HUES48 (cell line): ENCODE data around the gene S1PR4.

Experiments used
- H3K27ac ChIP-seq: one replicate; pipeline ENCODE4 v1.7.0; 2013; ENCODE audit warnings: low read depth, low read length, inconsistent platforms
- H3K27me3 ChIP-seq: 2 replicates; pipeline ENCODE4 v1.6.1; 2013; ENCODE audit warnings: mild to moderate bottlenecking, low read length; ENCODE audit not compliant: control insufficient read depth, insufficient read depth
- H3K36me3 ChIP-seq: 2 replicates; pipeline ENCODE4 v1.6.1; 2013; ENCODE audit warnings: low read length; ENCODE audit not compliant: control insufficient read depth, insufficient read depth
- H3K4me1 ChIP-seq: 2 replicates; pipeline ENCODE4 v1.6.1; 2013; ENCODE audit warnings: mild to moderate bottlenecking, low read length; ENCODE audit not compliant: control insufficient read depth, insufficient read depth
- H3K4me3 ChIP-seq: 2 replicates; pipeline ENCODE4 v1.5.1; 2013; ENCODE audit warnings: mild to moderate bottlenecking, low read depth, low read length
- H3K9ac ChIP-seq: 2 replicates; pipeline ENCODE4 v1.6.1; 2013; ENCODE audit warnings: mild to moderate bottlenecking, low read depth, low read length, moderate library complexity
- H3K9me3 ChIP-seq: 2 replicates; pipeline ENCODE4 v1.6.1; 2013; ENCODE audit warnings: low read length; ENCODE audit not compliant: control insufficient read depth, insufficient read depth

Gene S1PR4

GRCh38 chr19:3142781-3143337, 35.7 kb upstream of the S1PR4 start:
- Histone ChIP-seq H3K9ac (no peak overlapping the region), H3K27me3 (no peaks in the 10 kb centered on the region), H3K4me3 (no peak overlapping the region), H3K9me3 (no peaks in the 10 kb centered on the region), H3K36me3 (no peaks in the 10 kb centered on the region), H3K4me1 (no peaks in the 10 kb centered on the region), H3K27ac (no peak overlapping the region)

- Histone ChIP-seq H3K4me3 (no peak overlapping the region), H3K4me1 (no peaks in the 10 kb centered on the region), H3K36me3 (no peaks in the 10 kb centered on the region), H3K27me3 (no peaks in the 10 kb centered on the region), H3K9ac (no peak overlapping the region), H3K9me3 (no peaks in the 10 kb centered on the region), H3K27ac (no peak overlapping the region)
Observed at GRCh38 chr19:3145909-3146676, 32.5 kb upstream of the S1PR4 start.

DNA sequence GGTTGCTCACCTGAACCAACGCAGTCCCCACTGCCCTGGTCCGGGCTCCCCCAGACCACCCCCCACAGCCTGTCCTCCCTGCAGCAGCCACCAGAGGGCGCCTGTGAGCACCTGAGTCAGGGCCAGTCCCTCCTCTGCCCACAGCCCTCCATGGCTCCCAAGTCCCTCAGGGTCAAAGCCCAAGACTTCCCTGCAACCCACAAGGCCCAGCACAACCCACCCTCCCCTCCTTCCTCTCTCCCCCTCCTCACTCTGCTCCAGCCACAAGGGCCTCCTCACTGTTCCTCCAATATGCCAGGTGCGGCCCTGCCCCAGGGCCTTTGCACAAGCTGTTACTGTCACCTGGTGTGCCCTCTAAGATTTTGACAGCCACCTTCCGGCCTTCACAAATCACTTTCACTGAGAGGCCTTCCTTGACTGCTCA, 31.9 kb upstream of the S1PR4 start:
- no peak overlapping the region for H3K9ac ChIP-seq

GRCh38 chr19:3148503-3148902, 30.1 kb upstream of the S1PR4 start:
- Histone ChIP-seq H3K36me3 (no peaks in the 10 kb centered on the region), H3K9ac (no peak overlapping the region), H3K4me1 (no peaks in the 10 kb centered on the region), H3K27ac (no peak overlapping the region), H3K4me3 (no peak overlapping the region), H3K9me3 (no peaks in the 10 kb centered on the region), H3K27me3 (no peaks in the 10 kb centered on the region)

More for the DNA sequence above, 31.9 kb upstream of the S1PR4 start:
- Histone ChIP-seq H3K36me3 (no peaks in the 10 kb centered on the region), H3K4me1 (no peaks in the 10 kb centered on the region), H3K27ac (no peak overlapping the region), H3K4me3 (no peak overlapping the region), H3K9me3 (no peaks in the 10 kb centered on the region), H3K27me3 (no peaks in the 10 kb centered on the region)

- Histone ChIP-seq H3K4me3 (no peak overlapping the region), H3K27me3 (no peaks in the 10 kb centered on the region), H3K27ac (no peak overlapping the region), H3K9ac (no peak overlapping the region), H3K36me3 (no peaks in the 10 kb centered on the region), H3K4me1 (no peaks in the 10 kb centered on the region), H3K9me3 (no peaks in the 10 kb centered on the region)
Observed at GRCh38 chr19:3149089-3149488, 29.5 kb upstream of the S1PR4 start.

DNA sequence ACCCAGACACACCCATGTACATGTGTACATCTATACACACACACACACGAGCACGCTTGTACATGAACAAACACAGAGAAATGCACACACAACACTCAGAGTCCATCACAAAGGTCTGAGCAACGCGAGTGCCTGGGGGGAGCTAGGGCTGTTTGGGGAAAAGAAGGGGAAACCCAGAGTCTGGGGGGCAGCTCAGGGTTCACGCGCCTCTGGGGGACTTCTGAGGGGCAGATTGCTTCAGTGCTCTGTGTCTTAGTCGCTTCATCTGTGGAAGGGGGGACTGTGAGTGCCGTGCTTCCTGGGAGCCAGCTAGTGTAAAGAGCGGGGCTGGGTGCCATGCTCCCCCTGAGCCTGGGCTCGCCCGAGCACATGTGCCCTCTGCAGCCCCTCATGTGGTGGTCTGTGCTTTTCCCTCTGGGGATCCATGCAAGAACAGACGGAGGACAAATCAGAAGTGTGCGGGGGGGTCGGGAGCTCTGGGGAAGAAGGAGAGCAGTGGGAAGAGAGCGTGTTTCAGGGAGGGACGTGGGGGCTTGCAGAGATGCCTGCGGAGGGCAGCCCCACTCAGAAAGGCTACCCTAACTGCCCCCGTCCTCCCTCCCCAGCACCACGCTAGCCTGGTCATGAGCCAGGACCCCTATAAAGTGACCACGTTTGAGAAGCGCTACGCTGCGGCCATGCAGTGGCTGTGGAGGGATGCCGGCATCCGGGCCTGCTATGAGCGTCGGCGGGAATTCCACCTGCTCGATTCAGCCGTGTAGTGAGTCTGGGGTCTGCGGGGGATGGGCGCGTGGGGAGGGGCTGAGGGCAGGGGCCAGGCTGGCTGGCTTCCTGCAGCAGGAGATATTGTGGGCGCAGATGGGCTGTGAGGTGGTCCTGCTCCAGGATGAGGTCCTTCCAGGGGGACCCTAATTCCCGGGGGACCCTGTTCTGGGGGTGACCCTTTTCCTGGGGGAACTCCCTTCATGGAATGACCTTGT, 28.8 kb upstream of the S1PR4 start:
- no peak overlapping the region for H3K4me3 ChIP-seq
- no peak overlapping the region for H3K27ac ChIP-seq
- H3K27me3 ChIP-seq: no peaks in the 10 kb centered on the region
- H3K36me3 ChIP-seq: no peaks in the 10 kb centered on the region
- no peaks in the 10 kb centered on the region for H3K4me1 ChIP-seq
- no peak overlapping the region for H3K9ac ChIP-seq
- no peaks in the 10 kb centered on the region for H3K9me3 ChIP-seq

GRCh38 chr19:3150739-3151329, 27.7 kb upstream of the S1PR4 start:
- Histone ChIP-seq H3K36me3 (no peaks in the 10 kb centered on the region), H3K4me1 (no peaks in the 10 kb centered on the region), H3K9me3 (no peaks in the 10 kb centered on the region), H3K27ac (no peak overlapping the region), H3K4me3 (no peak overlapping the region), H3K9ac (no peak overlapping the region), H3K27me3 (no peaks in the 10 kb centered on the region)

- H3K4me1 ChIP-seq: no peaks in the 10 kb centered on the region
- no peaks in the 10 kb centered on the region for H3K27me3 ChIP-seq
- no peak overlapping the region for H3K9ac ChIP-seq
- H3K4me3 ChIP-seq: no peak overlapping the region
- H3K27ac ChIP-seq: no peak overlapping the region
- H3K9me3 ChIP-seq: no peaks in the 10 kb centered on the region
- H3K36me3 ChIP-seq: no peaks in the 10 kb centered on the region
Observed at GRCh38 chr19:3151563-3152418, 26.8 kb upstream of the S1PR4 start.

DNA sequence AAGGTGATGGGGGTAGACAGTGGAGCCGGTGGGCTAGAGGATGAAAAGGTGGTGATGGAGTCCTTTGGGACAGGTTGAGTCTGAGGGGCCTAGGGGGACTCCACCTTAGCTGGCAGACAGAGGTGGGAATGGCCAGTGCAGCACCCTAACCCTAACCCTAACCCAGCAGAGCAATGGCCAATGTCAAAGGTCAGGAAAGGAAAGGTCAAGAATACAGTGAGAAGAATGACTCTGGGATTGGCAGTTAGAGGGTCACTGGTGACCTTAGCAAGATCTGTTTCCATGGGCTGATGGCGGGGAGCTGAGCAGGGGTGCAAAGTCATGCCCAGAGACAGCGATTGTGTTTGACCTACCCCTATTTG, 26.2 kb upstream of the S1PR4 start:
- Histone ChIP-seq H3K27ac (no peak overlapping the region), H3K9ac (no peak overlapping the region)

More for the DNA sequence above, 26.2 kb upstream of the S1PR4 start:
- Histone ChIP-seq H3K4me3 (no peak overlapping the region), H3K27me3 (no peaks in the 10 kb centered on the region), H3K4me1 (no peaks in the 10 kb centered on the region), H3K9me3 (no peaks in the 10 kb centered on the region), H3K36me3 (no peaks in the 10 kb centered on the region)
